COLO668 (cell line): ENCODE results near the gene PCNX2.
"Not testable (repeated sequence)": the region's sequence is repeated elsewhere in the genome, so short reads cannot be mapped to it uniquely, and the experiment has no call there.

ENCODE experiments used
- DNase-seq: peaks from one replicate; lab custom pipeline; 2025; ENCODE audit not compliant: unreplicated experiment; lab: John Stamatoyannopoulos, UW

The PCNX2 gene

GRCh38 chr1:233233508-233234040, 62.0 kb downstream of the PCNX2 start:
- DNase-seq, result no peak

- no peak for DNase-seq
Measured at GRCh38 chr1:233230011-233230410, 65.5 kb downstream of the PCNX2 start.

- no peak for DNase-seq
Measured at GRCh38 chr1:233229288-233229687, 66.2 kb downstream of the PCNX2 start.

- DNase-seq, result no peak
Measured at GRCh38 chr1:233227930-233228465, 67.5 kb downstream of the PCNX2 start.

- DNase-seq, result no peak
Measured at GRCh38 chr1:233224311-233224710, 71.2 kb downstream of the PCNX2 start.

GRCh38 chr1:233217832-233218231, 77.7 kb downstream of the PCNX2 start:
- no peak for DNase-seq

- no peak for DNase-seq
Measured at GRCh38 chr1:233216009-233216408, 79.5 kb downstream of the PCNX2 start.

GRCh38 chr1:233215135-233215760, 80.3 kb downstream of the PCNX2 start:
- DNase-seq, result no peak

- no peak for DNase-seq
Measured at GRCh38 chr1:233211595-233211994, 83.9 kb downstream of the PCNX2 start.

GRCh38 chr1:233211106-233211505, 84.4 kb downstream of the PCNX2 start:
- no peak for DNase-seq

GRCh38 chr1:233209481-233209880, 86.0 kb downstream of the PCNX2 start:
- DNase-seq, result no peak

GRCh38 chr1:233208687-233209086, 86.8 kb downstream of the PCNX2 start:
- DNase-seq, result no peak

- no peak for DNase-seq
Measured at GRCh38 chr1:233197940-233198339, 97.6 kb downstream of the PCNX2 start.

- no peak for DNase-seq
Measured at GRCh38 chr1:233193741-233194140, 101.8 kb downstream of the PCNX2 start.

- DNase-seq, result no peak
Measured at GRCh38 chr1:233190987-233191386, 104.5 kb downstream of the PCNX2 start.

GRCh38 chr1:233189526-233189925, 106.0 kb downstream of the PCNX2 start:
- DNase-seq, result no peak

GRCh38 chr1:233188061-233188460, 107.5 kb downstream of the PCNX2 start:
- DNase-seq, result no peak

- no peak for DNase-seq
Measured at GRCh38 chr1:233183226-233184020, 112.1 kb downstream of the PCNX2 start.

GRCh38 chr1:233182587-233182986, 112.9 kb downstream of the PCNX2 start:
- DNase-seq, result no peak

GRCh38 chr1:233180641-233181364, 114.7 kb downstream of the PCNX2 start:
- no peak for DNase-seq

- not testable (repeated sequence) for DNase-seq
Measured at GRCh38 chr1:233179638-233180037, 115.9 kb downstream of the PCNX2 start.
